GM21515 (cell line): ENCODE measurements around the gene WWC2.
"Not testable (repeated sequence)": the region's sequence is repeated elsewhere in the genome, so short reads cannot be mapped to it uniquely, and the experiment has no call there.

Source experiments
- ATAC-seq: cut with Tn5 transposase; IDR thresholded peaks from one replicate; pipeline ENCODE4 v1.9.1; 2021; ENCODE audit not compliant: unreplicated experiment

WWC2 gene

GRCh38 chr4:183141997-183142396, 42.9 kb downstream of the WWC2 start:
- ATAC-seq: no peak

GRCh38 chr4:183142571-183143550, 43.8 kb downstream of the WWC2 start:
- no peak for ATAC-seq

- no peak for ATAC-seq
Measured at GRCh38 chr4:183144787-183145186, 45.7 kb downstream of the WWC2 start.

- ATAC-seq: no peak
Measured at GRCh38 chr4:183145773-183146172, 46.7 kb downstream of the WWC2 start.

GRCh38 chr4:183146478-183146877, 47.4 kb downstream of the WWC2 start:
- no peak for ATAC-seq

GRCh38 chr4:183147196-183147595, 48.1 kb downstream of the WWC2 start:
- ATAC-seq: no peak

GRCh38 chr4:183147983-183148382, 48.9 kb downstream of the WWC2 start:
- ATAC-seq: no peak

- no peak for ATAC-seq
Measured at GRCh38 chr4:183149616-183150539, 50.8 kb downstream of the WWC2 start.

GRCh38 chr4:183150664-183151063, 51.6 kb downstream of the WWC2 start:
- ATAC-seq: not testable (repeated sequence)

- ATAC-seq: not testable (repeated sequence)
Measured at GRCh38 chr4:183152232-183152631, 53.2 kb downstream of the WWC2 start.

- no peak for ATAC-seq
Measured at GRCh38 chr4:183153190-183153916, 54.3 kb downstream of the WWC2 start.

GRCh38 chr4:183154701-183155391, 55.8 kb downstream of the WWC2 start:
- no peak for ATAC-seq

- no peak for ATAC-seq
Measured at GRCh38 chr4:183155450-183156184, 56.6 kb downstream of the WWC2 start.

- no peak for ATAC-seq
Measured at GRCh38 chr4:183157215-183157614, 58.2 kb downstream of the WWC2 start.

- no peak for ATAC-seq
Measured at GRCh38 chr4:183158062-183158461, 59.0 kb downstream of the WWC2 start.

GRCh38 chr4:183161630-183162029, 62.6 kb downstream of the WWC2 start:
- ATAC-seq: no peak

- no peak for ATAC-seq
Measured at GRCh38 chr4:183163135-183163534, 64.1 kb downstream of the WWC2 start.

GRCh38 chr4:183164963-183165362, 65.9 kb downstream of the WWC2 start:
- no peak for ATAC-seq

- ATAC-seq: no peak
Measured at GRCh38 chr4:183165376-183165775, 66.3 kb downstream of the WWC2 start.

- no peak for ATAC-seq
Measured at GRCh38 chr4:183170894-183171293, 71.8 kb downstream of the WWC2 start.
